CMK (cell line): ENCODE measurements around the gene TRAK1.

ENCODE experiments used
- DNase-seq: peaks from one replicate; pipeline ENCODE4 v3.0.0-alpha.2; 2010; ENCODE audit warnings: low read depth

TRAK1 gene

DNA sequence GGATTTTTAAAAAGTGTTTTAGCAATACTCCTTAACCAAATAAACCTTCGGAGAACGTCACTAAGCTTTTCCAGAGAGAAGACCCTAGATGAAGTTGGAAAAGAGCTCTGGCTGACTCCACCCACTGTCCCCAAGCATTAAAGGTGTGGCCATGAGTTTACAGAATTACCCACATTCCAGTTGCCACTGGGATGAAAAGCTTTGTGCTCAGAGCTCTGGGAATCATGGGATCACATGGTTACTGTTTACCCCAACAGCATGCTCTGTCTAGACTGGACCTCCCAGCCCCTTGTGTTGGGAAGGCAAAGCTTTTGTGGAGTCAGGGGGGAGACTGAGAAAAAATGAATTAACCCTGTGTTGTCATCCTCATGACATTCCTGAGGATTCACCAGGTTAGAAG lies 119.6 kb downstream of the TRAK1 start:
- DNase-seq = no peak

- no peak for DNase-seq
These were observed 122.3 kb downstream of the TRAK1 start for GRCh38 chr3:42213417-42213816.

GRCh38 chr3:42214064-42214463 lies 122.9 kb downstream of the TRAK1 start:
- no peak for DNase-seq

DNA sequence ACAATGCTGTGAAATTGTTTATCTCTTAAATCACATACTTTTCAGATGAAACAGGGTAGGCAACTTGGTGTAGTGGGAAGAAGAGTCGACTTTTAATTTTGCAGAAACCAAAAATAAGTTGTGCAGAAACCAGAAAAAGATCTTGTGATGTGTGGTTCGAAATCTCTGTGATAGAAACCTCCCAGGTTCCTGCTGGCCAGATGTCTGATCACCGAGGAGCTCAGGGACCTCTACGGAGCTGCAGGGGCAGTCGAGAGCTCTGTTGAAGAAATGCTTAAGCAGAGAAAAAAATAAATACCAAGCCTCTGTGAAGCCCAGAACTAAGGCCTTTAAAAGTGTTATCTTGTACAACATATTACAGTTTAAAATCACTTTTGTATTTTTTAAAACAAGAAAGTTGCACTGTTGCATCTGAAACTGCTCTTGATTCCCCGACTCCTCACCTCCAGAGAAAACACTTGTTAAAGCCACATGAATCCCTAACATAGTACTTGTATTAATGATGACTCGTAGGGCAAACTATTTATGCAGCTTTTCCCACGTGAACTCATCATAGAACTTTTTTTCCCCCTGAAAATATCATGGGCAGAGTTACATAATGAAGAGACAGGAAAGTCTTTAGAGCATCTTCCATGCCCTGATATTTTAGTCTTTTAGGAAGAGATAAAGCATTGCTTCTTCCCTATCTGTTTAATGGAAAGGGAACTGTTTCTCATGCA lies 123.6 kb downstream of the TRAK1 start:
- DNase-seq = no peak

DNA sequence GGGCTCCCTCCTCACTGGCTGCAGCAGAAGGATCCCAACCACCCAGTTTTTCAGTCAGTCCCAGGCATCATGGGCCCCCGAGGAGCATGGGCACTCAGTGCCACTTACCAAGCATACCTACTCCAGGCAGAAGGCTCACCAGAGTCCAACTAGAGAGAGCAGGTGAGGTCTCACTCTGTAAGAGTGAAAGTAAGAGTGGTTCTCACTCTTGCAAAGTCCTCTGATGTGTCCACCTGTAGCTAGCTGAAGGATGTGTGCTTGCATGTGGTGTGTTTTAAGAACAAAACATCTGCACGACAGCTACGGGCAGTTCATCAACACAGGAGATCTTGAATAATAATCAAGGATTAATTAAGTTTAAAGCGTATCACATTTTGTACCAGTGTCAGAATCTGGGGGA lies 125.1 kb downstream of the TRAK1 start:
- no peak for DNase-seq

DNA sequence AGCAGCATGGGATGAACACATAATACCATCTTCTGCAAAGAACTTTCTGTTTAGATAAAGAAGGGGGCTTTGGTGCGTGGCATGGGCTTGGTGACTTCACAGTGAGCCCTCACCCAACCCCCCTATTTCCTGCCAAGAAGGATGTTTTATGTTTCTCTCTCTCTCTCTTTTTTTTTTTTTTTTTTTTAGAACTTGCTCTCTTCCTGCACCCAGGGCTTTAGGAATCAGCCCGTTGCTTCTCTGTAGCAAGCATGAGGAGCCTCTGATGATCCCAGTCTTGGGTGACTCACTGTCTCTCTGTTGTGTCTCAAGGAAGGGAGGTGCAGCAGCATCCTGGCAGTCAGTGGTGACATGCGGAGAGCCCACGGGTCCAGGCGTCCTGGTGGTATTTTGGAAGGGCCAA lies 125.8 kb downstream of the TRAK1 start:
- no peak for DNase-seq

DNA sequence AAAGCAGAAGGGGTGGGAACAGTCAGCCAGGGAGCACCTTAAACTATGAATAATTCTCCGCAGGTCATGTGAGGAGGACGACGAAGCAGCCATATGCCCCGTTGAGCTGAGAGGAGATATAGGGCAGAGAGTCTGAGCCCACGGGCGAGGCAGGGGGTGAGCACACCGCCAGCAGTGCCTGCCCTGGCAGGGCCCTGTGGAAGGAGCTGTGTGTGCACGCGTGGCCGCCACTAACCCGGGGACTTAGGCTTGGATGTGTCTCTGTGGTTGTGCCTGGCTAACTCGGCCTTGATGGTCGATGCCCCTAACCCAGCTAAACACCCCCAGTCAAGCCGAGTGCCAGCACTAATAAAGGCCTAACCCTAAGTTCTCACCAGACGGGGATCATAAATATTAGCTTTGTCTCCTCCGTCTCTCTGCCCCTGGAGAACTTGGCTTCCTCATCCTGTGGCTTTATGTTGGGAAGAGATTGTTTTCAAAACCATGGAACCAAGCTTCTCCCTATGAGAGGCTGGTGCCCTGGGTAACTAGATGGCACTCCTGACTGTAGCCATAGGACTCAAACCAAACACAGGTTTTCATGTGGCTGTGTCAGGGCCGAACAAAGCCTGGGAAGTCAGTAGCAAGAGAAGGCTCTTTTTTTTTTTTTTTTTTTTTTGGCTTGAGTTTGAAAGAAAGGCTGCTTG lies 129.4 kb downstream of the TRAK1 start:
- no peak for DNase-seq

GRCh38 chr3:42222942-42223693 lies 132.0 kb downstream of the TRAK1 start:
- no peak for DNase-seq

DNA sequence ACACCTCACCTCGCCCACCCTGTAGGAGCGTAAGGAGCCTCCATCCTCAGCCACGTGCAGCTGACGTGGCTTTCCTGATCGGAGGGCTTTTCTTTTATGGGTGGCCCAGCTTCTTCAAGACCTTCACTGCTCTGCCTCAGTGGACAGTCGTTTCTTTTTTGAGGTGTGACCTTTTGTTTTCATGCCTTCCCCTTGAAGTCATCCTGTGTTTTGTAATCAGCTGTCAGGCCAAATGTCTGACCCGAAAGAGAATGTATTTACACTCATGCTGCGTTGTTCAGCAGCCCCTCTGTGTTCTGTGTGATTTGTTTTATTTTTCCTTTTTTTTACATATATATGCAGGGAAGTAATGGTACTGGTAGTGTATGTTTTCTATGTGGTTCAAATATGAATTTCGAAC lies 133.0 kb downstream of the TRAK1 start:
- no peak for DNase-seq

GRCh38 chr3:42224658-42225421 lies 133.7 kb downstream of the TRAK1 start:
- DNase-seq = no peak

DNA sequence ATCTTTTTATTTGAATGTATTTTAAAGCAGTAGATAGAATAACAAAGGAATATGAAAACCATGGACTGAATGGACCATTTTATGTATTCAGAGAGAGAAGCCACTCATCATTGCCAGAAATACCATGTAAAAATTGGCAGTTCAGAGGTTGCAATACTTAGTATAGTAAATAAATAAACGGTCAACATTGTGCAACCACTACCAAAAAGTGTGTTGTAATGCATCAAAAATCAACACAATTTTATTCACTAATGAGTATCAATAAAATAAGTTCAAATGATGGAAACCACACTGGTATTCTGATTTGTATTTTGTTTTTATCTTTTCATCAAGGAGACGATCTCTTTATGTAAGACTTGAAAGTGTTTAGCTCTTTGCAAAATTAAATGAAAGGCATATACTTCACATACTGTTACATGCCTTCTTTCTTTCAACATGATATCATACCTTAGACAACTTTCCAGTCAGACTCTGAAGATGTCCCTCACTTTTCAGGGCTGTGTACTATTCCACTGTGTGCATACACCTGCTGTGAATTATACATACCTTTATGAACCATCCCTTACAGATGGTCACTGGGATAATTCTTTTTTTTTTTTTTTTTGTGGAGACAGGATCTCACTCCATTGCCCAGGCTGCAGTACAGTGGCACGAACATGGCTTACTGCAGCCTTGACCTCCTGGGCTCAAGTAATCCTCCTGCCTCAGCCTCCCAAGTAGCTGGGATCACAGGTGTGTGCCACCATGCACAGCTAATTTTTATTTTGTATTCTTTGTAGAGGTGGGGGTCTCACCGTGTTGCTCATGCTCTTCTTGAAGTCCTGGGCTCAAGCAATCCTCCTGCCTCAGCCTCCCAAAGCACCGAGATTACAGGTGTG lies 134.6 kb downstream of the TRAK1 start:
- no peak for DNase-seq

- DNase-seq = no peak
These were observed 135.6 kb downstream of the TRAK1 start for GRCh38 chr3:42226470-42227425.

GRCh38 chr3:42228796-42229195 lies 137.6 kb downstream of the TRAK1 start:
- no peak for DNase-seq

DNA sequence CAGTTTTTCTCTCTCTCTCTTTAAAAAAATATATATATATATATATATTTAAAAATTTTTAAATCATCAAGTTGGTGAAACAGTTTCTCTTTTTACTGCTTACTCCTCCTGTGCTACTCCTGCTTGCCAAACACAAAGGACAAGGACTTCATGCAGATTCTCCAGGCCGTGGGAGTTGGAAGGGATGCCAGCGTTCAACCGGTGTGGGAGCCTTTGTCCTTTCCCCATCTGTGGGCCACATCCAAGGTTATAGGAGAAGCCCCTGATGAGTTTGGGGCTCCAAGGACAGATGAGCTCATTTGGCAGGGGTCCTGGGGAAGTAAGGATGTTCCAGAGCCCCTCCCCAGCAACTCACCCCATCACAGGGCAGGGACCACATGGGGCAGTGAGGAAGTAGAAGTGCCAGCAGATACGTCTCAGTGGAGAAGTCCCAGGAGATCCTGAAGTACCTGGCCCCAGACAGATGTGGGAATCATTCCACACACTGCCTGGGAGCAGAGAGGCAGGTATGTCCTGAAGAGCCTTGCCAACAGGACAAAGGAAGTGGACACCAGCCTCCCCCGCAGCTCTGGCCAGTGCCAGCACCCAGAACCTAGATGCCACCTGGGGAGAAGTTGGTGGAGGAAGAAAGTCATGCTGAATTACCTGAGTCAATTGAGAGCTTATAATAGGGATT lies 138.2 kb downstream of the TRAK1 start:
- no peak for DNase-seq

GRCh38 chr3:42229942-42230688 lies 139.0 kb downstream of the TRAK1 start:
- peak; percentile 7 for DNase-seq

DNA sequence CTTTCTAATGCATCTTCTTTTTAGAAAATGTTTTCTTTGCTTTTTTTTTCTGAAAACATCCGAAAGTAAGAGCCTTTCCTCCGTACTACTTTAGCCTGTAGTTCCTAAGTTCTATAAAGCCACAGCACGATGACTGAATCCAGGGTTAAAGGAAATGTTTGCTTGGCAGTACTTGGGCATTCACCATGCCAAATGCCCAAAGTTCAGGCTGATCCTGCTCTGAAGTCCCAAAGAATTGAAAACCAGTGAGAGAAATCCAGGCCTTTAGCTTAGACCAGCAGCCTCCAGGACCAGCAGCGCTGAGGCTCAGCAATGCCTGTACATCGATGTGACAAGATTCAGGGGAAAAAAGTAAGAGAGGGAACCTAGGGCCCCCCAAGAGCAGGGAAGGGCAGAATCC lies 139.7 kb downstream of the TRAK1 start:
- no peak for DNase-seq

- DNase-seq = no peak
These were observed 144.4 kb downstream of the TRAK1 start for GRCh38 chr3:42235532-42235931.

- no peak for DNase-seq
These were observed 145.5 kb downstream of the TRAK1 start for GRCh38 chr3:42236611-42237010.

DNA sequence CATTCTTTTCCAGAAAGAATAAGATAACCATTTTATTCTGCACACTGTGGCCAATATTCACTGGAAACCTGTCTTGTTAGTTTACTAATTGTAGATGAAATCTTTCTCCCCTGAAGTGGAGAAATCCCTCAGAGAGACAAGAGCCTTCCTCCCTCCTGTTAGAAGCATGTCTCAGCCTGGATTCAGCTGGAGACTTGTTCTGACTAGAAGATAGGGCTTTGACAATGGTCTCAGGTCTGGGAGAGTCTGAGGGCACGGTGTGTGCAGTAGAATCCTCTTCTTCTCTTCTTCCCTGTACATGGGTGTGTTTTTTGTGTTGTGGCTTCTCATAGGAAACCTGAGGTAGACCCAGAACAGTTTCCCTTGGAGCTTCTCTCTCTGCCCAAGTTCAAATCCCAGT lies 154.9 kb downstream of the TRAK1 start:
- no peak for DNase-seq
